NCI-H526 treated with DMSO at 0.1 percent for 48 hours (cell line): ENCODE results near the gene GCDH.
"Not testable (repeated sequence)": the region's sequence is repeated elsewhere in the genome, so short reads cannot be mapped to it uniquely, and the experiment has no call there.

ENCODE experiments used
- DNase-seq: peaks from one replicate; lab custom pipeline; 2025; lab: John Stamatoyannopoulos, UW

Gene GCDH

DNA sequence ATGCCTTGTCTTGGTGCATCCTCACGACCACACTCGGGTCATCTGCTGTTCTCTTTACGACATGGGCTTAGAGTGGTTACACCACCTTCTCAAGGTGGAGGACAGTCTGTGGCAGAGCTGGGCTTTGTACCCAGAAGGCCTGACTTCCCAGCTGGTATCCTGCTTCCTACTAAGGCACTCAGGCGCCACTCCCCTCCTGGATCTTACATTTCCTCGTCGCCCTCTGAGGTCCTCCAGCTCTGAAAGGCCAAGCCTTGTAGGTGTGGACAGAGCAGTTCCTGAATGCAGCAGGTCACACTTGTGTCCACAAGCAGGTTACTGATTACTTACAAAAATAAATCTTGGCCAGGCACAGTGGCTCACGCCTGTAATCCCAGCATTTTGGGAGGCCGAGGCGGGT, 16.2 kb downstream of the GCDH start:
- no peak for DNase-seq

DNA sequence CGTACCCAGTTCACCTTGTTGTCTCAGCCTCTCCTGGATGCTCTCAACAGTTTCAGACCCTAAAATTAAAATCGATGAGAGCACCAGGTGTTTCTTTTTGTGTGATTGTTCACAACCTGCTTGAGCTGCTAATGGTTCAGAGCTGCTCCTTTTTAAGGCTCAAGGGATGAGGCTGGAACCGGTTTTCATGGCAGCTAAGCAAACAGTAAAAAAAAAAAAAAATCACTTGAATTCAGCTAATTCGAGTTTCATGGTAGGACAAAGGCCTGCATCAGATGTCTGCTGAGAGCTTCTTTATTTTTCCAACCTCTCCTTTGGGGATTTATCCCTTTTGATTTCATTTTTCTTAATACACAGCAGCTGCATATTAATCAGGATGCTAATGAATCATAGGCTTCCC, 21.6 kb downstream of the GCDH start:
- DNase-seq, result no peak

DNA sequence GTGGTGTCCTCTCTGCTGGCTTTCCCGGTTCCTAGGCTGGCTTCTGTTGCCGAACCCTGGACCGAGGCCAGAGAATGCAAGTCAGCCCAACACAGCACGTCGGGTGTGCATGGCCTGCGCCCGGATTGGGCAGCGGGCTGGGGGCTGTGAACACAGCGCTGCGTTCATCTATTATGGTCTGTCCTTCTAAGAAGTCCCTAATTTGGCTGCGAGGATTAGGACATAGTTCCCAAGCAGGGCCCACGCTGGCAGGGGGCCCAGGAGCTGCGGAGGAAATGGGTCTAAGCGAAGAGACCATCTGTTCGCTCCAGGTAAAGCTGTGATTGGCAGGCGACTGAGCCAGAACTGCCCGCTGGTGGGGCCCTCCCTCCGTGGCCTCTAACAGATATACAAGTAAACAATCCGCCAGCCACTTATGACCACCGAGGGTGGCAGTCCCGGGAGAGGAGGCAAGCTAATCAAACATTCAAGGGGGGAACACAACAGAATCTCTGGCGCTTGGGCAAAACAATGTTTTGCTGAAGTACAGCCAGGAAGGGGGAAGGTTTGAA, 22.1 kb downstream of the GCDH start:
- DNase-seq, result peak; percentile 1

DNA sequence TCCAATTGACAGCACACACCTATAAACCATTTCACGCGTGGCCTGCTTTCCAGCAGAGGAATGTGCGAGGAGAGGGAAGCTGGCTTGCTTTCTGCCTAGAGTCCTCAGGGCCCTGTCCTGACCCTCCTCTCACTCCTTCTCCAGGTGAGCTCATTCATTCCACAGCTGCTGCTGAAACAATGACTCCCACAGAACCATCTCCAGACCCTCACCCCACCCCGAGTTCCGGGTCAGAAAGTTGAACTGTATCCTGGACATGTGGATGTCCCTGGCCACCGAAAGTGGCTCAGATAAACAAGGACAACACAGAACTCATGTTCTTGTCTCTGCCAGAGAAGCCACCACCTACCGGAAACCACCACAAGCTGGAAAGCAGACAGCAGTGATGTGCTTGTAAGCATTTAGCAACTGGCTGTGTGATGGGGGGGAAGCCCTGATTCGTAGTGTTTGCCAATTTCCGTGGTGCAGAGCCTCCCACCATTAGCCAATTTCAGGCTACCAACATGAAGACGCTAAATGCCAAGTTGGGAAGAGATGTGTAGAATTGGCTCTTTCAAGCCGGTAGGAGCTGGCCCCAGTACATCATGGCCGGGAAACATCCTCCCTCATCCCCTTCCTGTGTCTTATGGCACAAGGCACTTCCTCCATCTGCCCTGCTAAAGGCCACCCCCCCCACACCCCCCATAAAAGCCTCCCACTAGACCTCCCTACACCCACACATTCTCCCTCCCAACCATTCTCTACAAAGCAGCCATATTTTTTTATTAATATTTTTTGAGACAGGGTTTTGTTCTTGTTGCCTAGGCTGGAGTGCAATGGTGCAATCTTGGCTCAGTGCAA, 23.1 kb downstream of the GCDH start:
- no peak for DNase-seq

DNA sequence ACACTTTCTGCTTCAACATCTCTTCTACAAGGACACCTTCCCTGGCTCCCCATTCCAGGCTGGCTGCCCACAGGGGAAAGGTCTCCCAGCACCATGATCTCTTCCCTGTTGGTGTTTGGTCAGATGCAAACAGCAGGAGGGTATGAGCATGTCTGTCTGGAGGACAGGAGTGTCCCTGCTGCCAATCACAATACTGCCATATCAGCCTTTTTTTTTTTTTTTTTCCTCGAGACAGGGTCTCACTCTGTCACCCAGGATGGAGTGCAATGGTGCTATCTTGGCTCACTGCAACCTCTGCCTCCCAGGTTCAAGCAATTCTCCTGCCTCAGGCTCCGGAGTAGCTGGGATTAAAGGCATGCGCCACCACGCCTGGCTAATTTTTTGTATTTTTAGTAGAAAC, 24.9 kb downstream of the GCDH start:
- DNase-seq, result not testable (repeated sequence)

DNA sequence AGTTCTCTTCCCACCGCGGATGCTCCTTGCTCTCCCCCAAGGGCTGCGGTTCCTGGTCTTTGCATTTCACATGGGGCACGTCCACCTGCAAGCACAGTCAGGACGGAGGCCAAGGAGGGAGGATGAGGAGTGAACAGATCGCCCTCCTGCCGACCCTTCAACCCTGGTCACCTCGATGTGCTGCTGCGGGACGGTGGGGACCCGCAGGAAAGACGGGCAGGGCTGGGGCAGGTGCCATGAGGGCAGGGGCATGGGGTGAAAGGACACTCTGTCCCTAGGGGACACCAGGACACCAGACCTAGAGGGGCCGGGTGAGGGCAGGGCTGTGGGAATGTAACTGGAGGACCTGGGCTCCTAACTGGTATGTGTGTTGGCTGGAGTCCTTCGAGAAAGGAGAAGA, 27.3 kb downstream of the GCDH start:
- DNase-seq, result no peak

DNA sequence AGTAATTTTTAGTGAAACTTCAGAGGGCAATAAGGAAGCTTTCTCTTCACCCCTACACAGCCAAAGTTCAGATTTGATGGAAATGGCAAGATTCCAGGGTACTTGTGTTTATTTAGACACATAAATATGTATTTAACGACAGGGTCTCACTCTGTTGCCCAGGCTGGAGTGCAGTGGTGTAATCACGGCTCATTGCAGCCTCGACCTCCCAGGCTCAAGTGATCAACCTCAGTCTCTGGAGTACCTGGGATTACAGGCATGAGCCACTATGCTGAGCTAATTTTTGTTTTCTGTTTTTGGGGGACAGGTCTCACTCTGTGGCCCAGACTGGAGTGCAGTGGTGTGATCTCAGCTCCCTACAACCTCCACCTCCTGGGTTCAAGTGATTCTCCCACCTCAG, 30.1 kb downstream of the GCDH start:
- DNase-seq, result no peak

DNA sequence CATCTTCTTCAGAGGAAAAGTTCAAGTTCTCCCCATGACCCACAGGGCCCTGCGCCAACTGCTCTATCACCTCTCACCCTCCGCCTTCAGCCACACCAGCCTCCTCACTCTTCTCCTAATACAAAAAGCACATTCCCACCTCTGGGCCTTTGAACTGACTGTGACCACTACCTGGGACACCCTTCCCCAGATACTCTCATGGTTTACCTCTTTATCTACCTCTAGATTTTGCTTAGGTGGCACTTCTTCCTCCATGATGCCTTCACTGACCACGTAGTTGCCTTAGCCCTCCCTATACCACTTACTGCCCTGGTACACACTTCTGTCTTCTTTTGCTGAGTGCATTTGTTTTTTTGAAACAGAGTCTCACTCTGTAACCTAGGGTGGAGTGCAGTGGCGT, 32.0 kb downstream of the GCDH start:
- no peak for DNase-seq

DNA sequence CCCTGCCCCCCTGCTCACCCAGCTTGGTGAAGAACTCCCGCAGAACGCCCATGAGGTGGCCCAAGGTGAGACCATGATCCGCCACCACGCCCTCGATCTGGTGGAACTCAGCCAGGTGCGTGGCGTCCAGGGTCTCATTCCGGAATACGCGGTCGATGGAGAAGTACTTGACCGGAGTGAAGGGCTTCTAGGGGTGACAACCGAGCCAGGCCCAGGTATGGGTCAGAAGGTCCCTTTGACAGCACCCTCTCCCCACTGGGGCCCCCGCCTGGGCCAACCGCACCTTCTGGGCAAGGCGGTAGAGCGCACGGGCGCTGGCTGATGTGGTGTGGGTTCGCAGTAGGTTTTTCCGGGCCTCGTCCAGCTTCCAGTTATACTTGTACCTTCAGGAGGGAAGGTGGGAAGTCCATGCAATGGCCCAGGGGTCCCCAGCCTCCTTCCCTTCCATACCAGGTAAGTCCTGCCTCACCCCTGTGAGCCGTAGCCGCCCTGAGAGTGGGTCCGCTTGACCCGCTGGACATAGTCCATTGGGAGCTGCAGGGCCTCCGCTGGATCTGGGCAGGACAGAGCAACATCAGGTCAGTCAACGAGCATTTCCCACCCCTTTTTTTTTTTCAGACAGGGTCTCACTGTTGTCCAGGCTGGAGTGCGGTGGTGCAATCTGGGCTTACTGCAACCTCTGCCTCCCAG, 33.8 kb downstream of the GCDH start:
- DNase-seq, result no peak

DNA sequence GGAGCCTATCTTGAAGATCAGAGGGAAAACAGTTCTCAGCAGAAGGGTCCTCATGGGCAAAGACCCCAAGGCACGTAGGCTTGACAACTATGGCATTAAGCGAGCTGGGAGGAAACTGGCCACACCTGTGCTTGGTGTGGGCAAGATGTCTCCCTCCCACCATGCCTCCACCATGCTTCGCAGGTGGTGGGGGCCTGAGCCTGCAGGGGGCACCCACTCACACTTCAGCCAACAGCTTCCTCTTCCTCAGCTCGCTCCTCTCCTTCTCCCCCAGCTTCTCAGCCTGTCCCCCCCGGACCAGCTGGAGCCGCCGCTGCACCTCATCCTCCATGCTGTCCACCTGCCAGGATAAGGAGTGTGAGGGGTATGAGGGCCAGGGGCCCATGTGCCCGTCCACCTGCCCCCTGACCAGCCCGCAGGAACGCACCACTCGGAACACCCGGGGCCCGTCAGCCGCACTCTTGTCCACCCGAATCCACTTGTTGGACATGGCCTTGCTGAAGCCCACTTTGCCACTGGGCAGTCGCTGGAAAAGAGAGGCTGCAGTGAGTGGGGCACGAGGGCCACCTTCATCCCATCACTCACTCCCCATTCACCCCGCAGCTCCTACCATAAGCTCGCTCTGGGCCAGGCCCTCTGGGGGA, 39.2 kb downstream of the GCDH start:
- DNase-seq, result no peak

DNA sequence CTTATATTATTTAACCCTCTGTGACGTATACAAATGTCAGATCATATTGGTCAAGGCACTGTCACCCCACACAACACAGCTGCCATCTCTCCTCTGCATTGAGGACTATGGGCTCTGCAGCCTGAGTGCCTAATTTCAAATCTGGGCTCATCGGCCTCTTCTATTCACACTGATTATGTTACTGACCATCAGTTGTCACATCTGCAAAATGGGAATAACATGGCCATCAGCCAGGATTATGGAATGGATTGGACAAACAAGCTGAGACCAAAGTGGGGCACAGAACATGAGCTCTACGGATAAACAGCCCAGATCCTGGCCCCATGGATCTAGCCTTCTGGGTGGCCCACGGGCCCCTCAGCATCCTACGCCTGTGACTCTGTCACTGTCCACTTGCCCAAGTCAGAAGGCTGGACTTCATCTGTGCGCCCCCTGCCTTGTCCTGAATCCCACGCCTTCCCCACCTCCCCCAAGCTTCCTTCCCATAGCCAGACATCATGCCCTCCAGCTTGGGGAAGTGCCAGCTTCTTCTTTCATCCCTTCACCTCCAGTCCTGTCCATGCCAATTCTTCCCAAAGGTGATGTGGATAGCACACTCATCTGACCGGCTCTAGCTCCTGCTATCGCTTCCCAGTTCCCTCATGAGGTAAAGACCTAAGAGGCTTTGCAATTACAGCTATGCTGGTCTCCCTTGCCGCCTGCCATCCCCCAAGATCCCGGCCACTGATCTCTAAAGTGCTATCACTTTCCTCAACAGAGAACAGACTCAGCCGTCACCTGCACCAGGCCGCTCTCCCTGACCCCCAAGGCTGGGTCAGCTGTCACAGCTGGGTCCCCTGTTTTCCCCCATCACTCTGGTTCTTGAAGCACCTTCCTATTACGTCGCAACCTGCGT, 41.7 kb downstream of the GCDH start:
- no peak for DNase-seq

DNA sequence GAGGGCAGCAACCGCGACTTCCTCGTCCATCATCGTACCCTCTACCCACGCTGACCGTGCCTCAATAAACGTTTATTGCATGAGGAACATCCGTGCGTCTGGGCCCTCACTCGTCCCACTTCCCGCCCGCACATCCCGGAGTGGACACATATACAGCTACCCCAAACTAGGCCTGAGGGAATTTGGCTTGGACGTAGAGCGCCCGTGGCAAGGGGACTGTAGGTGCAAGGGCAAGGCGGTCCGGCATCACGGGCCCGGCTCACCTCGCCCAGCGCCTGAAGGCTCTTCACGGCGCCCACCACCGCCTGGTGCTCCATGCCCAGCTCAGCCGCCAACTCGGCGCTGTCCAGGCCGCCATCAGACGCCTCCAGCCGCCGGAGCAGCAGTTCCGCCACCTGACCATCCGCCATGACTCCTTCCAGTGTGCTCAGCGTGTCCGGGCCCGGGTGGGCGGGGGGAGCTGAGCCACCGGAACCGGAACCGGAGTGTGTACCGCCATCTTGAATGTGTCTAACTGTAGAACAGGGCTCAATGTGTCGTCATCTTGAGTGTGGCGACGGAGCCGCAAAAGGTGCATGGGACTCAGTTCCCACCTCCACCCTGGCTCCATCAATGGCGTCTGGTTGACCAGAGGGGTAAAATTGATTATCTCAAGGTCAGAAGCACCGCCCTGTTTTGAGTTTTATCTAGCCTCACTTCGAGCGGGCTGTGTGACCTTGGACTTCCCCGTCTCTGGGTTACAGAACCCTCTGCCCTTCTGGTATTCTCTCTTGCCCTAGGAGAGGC, 42.5 kb downstream of the GCDH start, which contains the start of gene FARSA:
Gene FARSA (minus strand): TSS at position 425 of the 786 bp plus-strand sequence. CDS start 15 bp downstream, at position 410.
- DNase-seq, result peak; percentile 52

DNA sequence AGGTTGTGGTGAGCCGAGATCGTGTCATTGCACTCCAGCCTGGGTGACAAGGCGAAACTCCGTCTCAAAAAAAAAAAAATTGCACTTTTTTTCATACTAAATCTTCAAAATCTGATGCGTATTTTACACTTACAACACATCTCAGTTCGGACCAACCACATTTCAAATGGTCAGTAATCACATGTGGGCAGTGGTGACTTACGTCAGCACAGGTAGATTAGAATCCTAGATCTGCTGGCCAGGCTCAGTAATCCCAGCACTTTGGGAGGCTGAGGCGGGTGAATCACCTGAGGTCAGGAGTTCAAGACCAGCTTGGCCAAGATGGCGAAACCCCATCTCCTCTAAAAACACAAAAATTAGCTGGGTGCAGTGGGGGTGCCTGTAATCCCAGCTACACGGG, 44.1 kb downstream of the GCDH start:
- DNase-seq, result no peak

DNA sequence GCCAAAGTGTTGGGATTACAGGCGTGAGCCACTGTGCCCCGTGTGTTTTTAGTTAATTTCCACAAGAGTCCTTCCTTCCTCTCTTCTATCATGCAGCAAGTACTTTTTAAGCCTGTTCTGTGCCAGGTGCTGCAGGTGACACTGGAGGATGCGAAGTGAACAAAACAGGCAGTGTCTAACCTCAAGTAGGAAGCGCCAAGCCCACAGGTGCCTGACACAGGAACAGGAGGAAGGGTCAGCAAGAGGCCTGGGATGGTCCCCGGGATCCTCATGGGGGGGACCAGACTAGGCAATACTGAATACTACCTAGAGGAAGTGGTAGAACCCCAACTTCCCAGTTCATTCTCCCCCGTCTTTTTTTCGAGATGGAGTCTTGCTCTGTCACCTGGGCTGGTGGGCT, 45.6 kb downstream of the GCDH start:
- no peak for DNase-seq

DNA sequence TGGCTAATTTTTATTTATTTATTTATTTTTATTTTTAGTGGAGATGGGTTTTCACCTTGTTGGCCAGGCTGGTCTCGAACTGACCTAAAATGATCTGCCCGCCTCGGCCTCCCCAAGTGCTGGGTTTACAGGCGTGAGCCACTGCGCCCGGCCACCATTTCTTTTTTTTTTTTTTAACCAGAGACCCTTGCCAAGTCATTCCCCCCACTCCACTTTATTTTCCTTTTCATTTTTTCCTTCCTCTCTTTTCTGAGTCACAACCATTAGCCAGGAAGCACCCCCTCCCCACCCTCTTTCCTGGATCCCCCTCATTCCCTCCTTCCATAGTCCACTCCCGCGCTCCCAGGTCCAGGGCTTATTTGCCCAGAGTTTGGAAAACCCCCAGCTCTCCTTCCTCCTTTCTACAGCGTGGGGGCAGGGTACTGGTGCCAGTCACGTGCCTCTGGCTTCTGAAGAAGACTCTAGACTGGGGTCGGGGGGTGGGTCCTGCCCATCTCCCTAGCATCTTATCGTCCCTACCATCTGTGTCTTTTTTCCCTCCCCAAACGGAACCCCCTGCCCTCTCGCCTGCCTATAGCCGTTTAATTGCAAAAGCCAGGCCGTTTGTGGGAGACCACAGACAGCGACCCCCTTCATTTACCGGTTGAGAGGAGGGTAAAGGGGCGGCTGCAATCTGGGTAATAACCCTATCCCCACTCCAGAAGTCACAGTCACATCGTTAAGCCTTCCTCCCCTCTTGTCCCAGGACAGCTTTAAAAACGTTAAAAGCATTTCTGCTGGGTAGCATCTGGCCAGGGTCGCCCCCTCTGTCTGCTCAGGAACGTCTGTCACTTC, 46.4 kb downstream of the GCDH start:
- DNase-seq, result no peak

DNA sequence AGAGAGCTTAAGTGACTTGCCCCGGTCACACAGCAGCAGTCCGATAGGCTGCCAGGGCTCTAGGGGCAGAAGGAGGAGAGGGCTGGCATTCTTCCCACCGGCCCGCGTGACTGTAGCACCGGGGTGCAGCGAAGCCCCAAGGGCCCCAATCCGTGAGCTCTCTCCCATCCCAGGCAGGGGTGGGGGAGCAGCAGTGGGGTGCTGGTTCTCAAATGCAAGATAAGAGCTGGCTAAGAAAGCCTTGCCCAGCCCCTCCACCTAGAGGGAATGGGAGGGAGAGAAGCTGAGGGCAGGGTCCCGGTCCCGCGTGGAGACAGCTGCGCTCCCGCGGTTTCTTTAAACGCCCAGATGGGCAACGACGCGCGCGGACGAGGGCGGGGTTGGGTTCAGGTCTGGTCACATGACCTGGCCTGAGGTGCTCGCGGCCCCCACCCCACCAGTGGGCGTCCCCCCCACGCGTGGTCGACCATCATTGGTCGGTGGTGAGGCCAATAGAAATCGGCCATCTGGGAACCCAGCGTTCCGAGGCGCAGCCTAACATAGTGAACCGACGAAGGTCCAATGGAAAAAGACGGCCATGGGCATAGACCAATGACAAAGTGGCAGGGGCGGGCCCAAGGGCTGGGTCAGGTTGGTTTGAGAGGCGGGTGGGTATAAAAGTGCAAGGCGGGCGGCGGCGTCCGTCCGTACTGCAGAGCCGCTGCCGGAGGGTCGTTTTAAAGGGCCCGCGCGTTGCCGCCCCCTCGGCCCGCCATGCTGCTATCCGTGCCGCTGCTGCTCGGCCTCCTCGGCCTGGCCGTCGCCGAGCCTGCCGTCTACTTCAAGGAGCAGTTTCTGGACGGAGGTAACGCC, 47.2 kb downstream of the GCDH start, which contains the start of gene CALR:
Gene CALR (plus strand): TSS at position 683 of the 852 bp plus-strand sequence. CDS start 71 bp downstream, at position 754.
- peak; percentile 90 for DNase-seq

DNA sequence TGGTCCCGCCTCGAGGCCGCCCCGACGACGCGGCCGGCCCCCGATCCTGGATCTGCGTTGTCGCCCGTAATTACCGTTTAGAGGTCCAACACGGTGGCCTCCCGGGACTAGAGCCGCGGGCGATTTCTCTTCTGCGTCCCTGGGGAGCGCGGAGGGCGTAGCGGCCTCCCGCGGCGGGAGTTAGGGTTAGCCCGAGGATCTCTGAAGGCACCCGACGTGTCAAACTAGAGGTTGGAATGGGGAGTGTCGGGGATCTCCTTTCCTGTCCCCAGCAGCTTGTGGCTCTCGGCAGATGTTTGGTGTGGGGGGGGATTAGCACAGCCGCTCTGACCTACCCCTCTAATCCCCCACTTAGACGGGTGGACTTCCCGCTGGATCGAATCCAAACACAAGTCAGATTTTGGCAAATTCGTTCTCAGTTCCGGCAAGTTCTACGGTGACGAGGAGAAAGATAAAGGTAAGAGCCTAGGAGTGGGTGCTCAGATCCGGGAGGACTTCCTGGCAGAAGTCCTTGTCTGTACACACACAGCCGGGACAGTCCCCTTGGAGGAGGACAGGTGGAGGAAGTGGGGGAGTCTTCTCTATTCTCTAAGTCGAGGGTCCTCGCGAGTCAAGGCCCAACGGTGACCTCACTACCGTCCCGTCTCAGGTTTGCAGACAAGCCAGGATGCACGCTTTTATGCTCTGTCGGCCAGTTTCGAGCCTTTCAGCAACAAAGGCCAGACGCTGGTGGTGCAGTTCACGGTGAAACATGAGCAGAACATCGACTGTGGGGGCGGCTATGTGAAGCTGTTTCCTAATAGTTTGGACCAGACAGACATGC, 48.0 kb downstream of the GCDH start:
- DNase-seq, result no peak

DNA sequence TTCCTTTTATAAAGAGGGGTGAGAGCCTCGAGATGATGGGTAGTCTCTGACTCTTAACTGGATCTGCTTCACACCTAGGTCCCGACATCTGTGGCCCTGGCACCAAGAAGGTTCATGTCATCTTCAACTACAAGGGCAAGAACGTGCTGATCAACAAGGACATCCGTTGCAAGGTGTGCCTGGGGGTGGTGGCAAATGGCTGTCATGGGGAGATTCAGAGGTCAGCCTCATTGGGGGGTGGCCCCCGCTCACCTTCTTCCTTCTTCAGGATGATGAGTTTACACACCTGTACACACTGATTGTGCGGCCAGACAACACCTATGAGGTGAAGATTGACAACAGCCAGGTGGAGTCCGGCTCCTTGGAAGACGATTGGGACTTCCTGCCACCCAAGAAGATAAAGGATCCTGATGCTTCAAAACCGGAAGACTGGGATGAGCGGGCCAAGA, 49.0 kb downstream of the GCDH start:
- DNase-seq, result no peak
